ENCODE data around the gene ZNG1A. TPM values are rescaled to one million over a fixed set of nuclear protein-coding genes. Genes with fewer than 3 reads are reported as not detected.
"Not testable (repeated sequence)": the region's sequence is repeated elsewhere in the genome, so short reads cannot be mapped to it uniquely, and the experiment has no call there.

Gene ZNG1A
- polyA plus RNA-seq, 3 donors = 21.5 to 24.3 (median 23.6) TPM

DNA sequence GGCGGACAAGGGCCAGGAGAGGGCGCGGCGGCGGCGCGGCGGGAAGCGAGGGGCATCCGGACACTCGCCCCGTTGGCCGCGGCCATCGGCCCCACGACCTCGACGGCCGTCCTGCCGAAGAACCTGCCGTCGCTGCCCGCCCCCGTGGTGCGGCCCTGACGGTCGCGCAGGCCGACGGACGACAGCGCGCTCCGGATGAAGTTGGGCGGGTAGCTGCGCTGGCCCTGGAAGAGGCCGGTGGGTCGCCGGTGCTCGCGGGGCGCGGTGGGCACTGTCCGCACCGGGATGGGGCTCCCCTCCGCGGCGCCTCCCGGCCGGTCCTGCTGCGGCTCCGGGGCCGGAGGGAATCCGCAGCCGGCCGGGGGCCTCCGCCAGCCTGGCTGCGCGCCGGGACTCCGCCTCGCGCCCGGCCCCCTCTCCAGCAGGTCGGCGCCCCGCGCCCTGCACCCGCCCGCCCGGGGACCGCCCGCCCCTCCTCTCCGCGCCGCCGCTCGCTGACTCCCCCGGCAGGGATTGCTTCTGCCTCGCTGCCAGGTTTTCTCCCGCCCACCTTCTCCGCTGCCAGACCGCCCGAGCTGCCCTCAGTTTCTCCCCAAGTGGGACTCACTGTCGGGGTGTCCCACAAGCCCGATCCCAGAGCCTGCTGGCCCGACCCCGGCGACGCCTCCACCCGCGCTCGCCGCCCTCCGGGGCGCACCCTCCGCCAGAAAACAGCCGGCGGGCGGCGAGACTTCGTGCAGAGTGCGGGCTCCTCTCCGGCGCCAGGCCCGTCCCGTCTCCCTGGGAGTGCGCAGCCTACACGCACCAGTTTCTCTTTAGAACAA, 105.6 kb downstream of the ZNG1A start:
- 1 to 2% (median 1%) methylated on average over 58 to 108 of the region's 109 CpGs for WGBS, 3 donors
- not testable (repeated sequence) for H3K27ac ChIP-seq (ENCODE audit: low read depth, low read length)

Other genes starting within 250 kb of the ZNG1A start
- gene WASHC1, start 149.6 kb downstream of the ZNG1A start, polyA plus RNA-seq = 10 to 100 TPM; 10.9 to 15.4 (median 12.3) TPM
- gene FOXD4, start 60.6 kb downstream of the ZNG1A start, polyA plus RNA-seq = under 1 TPM in 2 of 3 donors, not detected in 1; 0.14 to 0.21 TPM
- gene DOCK8, start 35.8 kb upstream of the ZNG1A start, polyA plus RNA-seq = 10 to 100 TPM in 1 of 3 donors, 1 to 10 TPM in 2; 2.4 to 12.4 (median 6.9) TPM